ENCODE measurements around the gene NFE2L3.
"Not testable (repeated sequence)": the region's sequence is repeated elsewhere in the genome, so short reads cannot be mapped to it uniquely, and the experiment has no call there.

NFE2L3 gene

DNA sequence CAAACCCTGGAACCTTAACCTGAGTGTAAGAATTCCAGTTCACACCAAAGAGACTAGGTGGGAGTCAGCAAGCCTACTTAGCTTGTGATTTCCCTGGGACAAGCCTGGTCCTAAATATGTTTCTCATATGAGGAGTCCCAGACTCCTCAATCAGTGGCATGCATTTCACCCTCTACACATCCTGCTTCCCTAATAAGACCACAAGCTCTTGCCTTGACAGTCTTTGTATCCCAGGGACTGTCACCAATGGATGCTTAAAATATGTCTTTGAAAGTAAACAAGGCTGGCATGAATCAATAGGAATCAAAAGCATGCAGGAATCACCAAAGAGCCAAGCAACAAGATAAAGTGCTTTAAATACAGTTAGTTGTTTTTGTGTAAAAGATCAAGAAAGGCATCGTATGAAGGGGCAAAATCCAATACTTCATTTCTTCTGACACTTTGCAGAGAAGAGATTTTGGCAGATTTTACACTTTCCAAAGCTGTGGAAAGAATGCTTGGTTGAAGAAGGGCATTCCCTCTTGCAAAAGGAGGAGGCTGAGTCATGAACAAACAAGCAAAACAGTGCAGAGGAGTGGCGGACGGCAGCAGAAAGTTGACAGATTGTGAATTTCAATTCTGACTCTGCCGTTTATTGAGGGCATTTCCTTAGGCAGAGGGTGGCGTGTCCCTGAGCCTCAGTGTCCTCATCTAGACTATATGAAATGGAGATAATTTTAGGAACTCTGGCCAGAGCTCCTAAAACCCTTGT, 8.5 kb upstream of the NFE2L3 start:
- peak overlapping the region in 2 of 3 experiments; percentile 18 to 37 for H3K27ac Mint-ChIP-seq
- peaks cover 2% of the 10 kb centered on the region for H3K9me3 Mint-ChIP-seq
- no peaks in the 10 kb centered on the region for H3K27me3 Mint-ChIP-seq (ENCODE audit: low read depth)
- H3K36me3 Mint-ChIP-seq (ENCODE audit: low read depth) = peaks cover 3% of the 10 kb centered on the region
- TF ChIP-seq, protein P1, sequence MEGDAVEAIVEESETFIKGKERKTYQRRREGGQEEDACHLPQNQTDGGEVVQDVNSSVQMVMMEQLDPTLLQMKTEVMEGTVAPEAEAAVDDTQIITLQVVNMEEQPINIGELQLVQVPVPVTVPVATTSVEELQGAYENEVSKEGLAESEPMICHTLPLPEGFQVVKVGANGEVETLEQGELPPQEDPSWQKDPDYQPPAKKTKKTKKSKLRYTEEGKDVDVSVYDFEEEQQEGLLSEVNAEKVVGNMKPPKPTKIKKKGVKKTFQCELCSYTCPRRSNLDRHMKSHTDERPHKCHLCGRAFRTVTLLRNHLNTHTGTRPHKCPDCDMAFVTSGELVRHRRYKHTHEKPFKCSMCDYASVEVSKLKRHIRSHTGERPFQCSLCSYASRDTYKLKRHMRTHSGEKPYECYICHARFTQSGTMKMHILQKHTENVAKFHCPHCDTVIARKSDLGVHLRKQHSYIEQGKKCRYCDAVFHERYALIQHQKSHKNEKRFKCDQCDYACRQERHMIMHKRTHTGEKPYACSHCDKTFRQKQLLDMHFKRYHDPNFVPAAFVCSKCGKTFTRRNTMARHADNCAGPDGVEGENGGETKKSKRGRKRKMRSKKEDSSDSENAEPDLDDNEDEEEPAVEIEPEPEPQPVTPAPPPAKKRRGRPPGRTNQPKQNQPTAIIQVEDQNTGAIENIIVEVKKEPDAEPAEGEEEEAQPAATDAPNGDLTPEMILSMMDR (IDR thresholded peaks at IDR 0.05; ENCODE audit: unreplicated experiment in 3 of 3) = no peak
- H3K4me3 Mint-ChIP-seq = no peak overlapping the region
- peaks cover 12% of the 10 kb centered on the region for H3K4me1 Mint-ChIP-seq

GRCh38 chr7:26144184-26145080, 7.6 kb upstream of the NFE2L3 start:
- Mint-ChIP-seq H3K36me3 (ENCODE audit: low read depth) (peaks cover 3% of the 10 kb centered on the region), H3K27me3 (ENCODE audit: low read depth) (no peaks in the 10 kb centered on the region), H3K27ac (peak overlapping the region in 1 of 3 experiments; percentile 3), H3K4me1 (peaks cover 12% of the 10 kb centered on the region), H3K9me3 (peaks cover 2% of the 10 kb centered on the region), H3K4me3 (no peak overlapping the region)
- TF ChIP-seq, protein P1 (IDR thresholded peaks at IDR 0.05; ENCODE audit: unreplicated experiment in 3 of 3) = no peak

GRCh38 chr7:26145238-26145637, 6.8 kb upstream of the NFE2L3 start:
- Mint-ChIP-seq H3K27ac (no peak overlapping the region), H3K4me3 (no peak overlapping the region), H3K27me3 (ENCODE audit: low read depth) (peaks cover 3% of the 10 kb centered on the region), H3K36me3 (ENCODE audit: low read depth) (peaks cover 3% of the 10 kb centered on the region), H3K9me3 (peaks cover 2% of the 10 kb centered on the region), H3K4me1 (peaks cover 12% of the 10 kb centered on the region)
- TF ChIP-seq, protein P1 (IDR thresholded peaks at IDR 0.05; ENCODE audit: unreplicated experiment in 3 of 3) = no peak

GRCh38 chr7:26147030-26147429, 5.0 kb upstream of the NFE2L3 start:
- Mint-ChIP-seq H3K4me1 (peaks cover 18% of the 10 kb centered on the region), H3K36me3 (ENCODE audit: low read depth) (peaks cover 3% of the 10 kb centered on the region), H3K27me3 (ENCODE audit: low read depth) (peaks cover 21% of the 10 kb centered on the region), H3K4me3 (no peak overlapping the region), H3K9me3 (peaks cover 2% of the 10 kb centered on the region), H3K27ac (no peak overlapping the region)
- TF ChIP-seq, protein P1 (IDR thresholded peaks at IDR 0.05; ENCODE audit: unreplicated experiment in 3 of 3) = no peak

DNA sequence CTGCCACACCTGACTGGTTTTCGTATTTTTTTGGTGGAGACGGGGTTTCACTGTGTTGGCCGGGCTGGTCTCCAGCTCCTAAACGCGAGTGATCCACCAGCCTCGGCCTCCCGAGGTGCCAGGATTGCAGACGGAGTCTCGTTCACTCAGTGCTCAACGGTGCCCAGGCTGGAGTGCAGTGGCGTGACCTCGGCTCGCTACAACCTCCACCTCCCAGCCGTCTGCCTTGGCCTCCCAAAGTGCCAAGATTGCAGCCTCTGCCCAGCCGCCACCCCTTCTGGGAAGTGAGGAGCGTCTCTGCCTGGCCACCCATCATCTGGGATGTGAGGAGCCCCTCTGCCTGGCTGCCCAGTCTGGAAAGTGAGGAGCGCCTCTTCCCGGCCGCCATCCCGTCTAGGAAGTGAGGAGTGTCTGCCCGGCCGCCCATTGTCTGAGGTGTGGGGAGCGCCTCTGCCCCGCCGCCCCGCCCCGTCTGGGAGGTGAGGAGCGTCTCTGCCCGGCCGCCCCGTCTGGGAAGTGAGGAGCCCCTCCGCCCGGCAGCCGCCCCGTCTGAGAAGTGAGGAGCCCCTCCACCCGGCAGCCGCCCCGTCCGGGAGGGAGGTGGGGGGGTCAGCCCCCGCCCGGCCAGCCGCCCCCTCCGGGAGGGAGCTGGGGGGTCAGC, 4.2 kb upstream of the NFE2L3 start:
- H3K27me3 Mint-ChIP-seq (ENCODE audit: low read depth) = peaks cover 21% of the 10 kb centered on the region
- H3K27ac Mint-ChIP-seq; H3K36me3 Mint-ChIP-seq (ENCODE audit: low read depth); H3K4me3 Mint-ChIP-seq; H3K9me3 Mint-ChIP-seq: not testable (repeated sequence)
- peaks cover 18% of the 10 kb centered on the region for H3K4me1 Mint-ChIP-seq

DNA sequence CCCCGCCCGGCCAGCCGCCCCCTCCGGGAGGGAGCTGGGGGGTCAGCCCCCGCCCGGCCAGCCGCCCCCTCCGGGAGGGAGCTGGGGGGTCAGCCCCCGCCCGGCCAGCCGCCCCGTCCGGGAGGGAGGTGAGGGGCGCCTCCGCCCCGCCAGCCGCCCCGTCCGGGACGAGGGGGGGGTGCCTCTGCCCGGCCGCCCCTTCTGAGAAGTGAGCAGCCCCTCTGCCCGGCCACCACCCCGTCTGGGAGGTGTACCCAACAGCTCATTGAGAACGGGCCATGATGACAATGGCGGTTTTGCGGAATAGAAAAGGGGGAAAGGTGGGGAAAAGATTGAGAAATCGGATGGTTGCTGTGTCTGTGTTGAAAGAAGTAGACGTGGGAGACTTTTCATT, 3.7 kb upstream of the NFE2L3 start:
- not testable (repeated sequence) for H3K4me3 Mint-ChIP-seq; H3K36me3 Mint-ChIP-seq (ENCODE audit: low read depth)
- peaks cover 20% of the 10 kb centered on the region for H3K4me1 Mint-ChIP-seq

More for the DNA sequence above, 3.7 kb upstream of the NFE2L3 start:
- H3K27ac Mint-ChIP-seq, H3K9me3 Mint-ChIP-seq: not testable (repeated sequence)
- peaks cover 26% of the 10 kb centered on the region for H3K27me3 Mint-ChIP-seq (ENCODE audit: low read depth)
